H1 (cell line): ENCODE results near the gene NEBL. TPM values are rescaled to one million over a fixed set of nuclear protein-coding genes. Genes with fewer than 3 reads are reported as not detected.

Source experiments
- CBX5 ChIP-seq: fragments of 300-800, 300-1000 bp; sonication (generic); IDR thresholded peaks from 2 replicates; pipeline ENCODE4 v1.7.1; 2016; ENCODE audit warnings: antibody characterized with exemption, low read length, low read depth
- CHD7 ChIP-seq: fragments of 300-600 bp; sonication (generic); IDR thresholded peaks from 2 replicates; pipeline ENCODE4 v1.7.1; 2012; ENCODE audit warnings: low read length, moderate library complexity, mild to moderate bottlenecking, inconsistent platforms; ENCODE audit not compliant: insufficient replicate concordance
- CTCF ChIP-seq, 3 experiments: IDR thresholded peaks; 1 replicate in 2 of 3; 2 replicates in 1 of 3; pipeline versions ENCODE4 v1.5.1 to v1.6.1; 2011; ENCODE audit warnings: low read length in 3 of 3, mild to moderate bottlenecking in 3 of 3, inconsistent platforms in 2 of 3, low read depth in 1 of 3, moderate library complexity in 1 of 3; ENCODE audit not compliant: insufficient read depth in 1 of 3; ENCODE audit errors: control extremely low read depth in 1 of 3
- EP300 ChIP-seq, 2 experiments: IDR thresholded peaks; 1 replicate in 1 of 2; 2 replicates in 1 of 2; pipeline ENCODE4 v1.6.1; 2011 to 2012; ENCODE audit warnings: low read depth in 2 of 2, low read length in 2 of 2, mild to moderate bottlenecking in 2 of 2, borderline replicate concordance in 1 of 2, inconsistent platforms in 1 of 2, moderate library complexity in 1 of 2
- HDAC2 ChIP-seq, 2 experiments: fragments of 300-600 bp in 1 of 2; sonication (generic) in 1 of 2; IDR thresholded peaks; 2 replicates each; pipeline ENCODE4 v1.6.1; 2011 to 2012; ENCODE audit warnings: low read depth in 2 of 2, low read length in 2 of 2, mild to moderate bottlenecking in 2 of 2, moderate library complexity in 2 of 2, borderline replicate concordance in 1 of 2, inconsistent platforms in 1 of 2
- RBBP5 ChIP-seq: IDR thresholded peaks from 2 replicates; pipeline ENCODE4 v1.7.1; 2012; ENCODE audit warnings: low read depth, mild to moderate bottlenecking, inconsistent platforms, low read length, moderate library complexity, borderline replicate concordance
- polyA plus RNA-seq, 7 experiments: library from polyadenylated mRNA; depleted of rRNA in 3 of 7; stranded (reverse) in 5 of 7; unstranded in 2 of 7; fragments of >200 nt in 5 of 7; fragments of 200-250 nt in 2 of 7; gene quantifications; 1 replicate in 5 of 7; 2 replicates in 1 of 7; 4 replicates in 1 of 7; pipeline versions ENCODE4 v1.2.1 to v1.2.3, GENCODE V29; 2011 to 2013; ENCODE audit warnings: missing spikeins in 2 of 7, mixed read lengths in 2 of 7
- total RNA-seq: library from RNA; stranded (reverse); fragmentation: NEBNext Ultra II Directional; extraction: Animal tissue kit (Norgen Biotek cat#: 25700); gene quantifications from 2 replicates; pipeline ENCODE4 v1.2.1, GENCODE V29; 2021
- TF ChIP-seq, protein P1 (sequence below): IDR thresholded peaks from 2 replicates; pipeline ENCODE4 v1.6.1; 2011; ENCODE audit warnings: low read length, improper control_type of control experiment

Gene NEBL
- total and polyA plus RNA-seq, 2 of the 8 experiments (the other 6 are each of a cell fraction or from before 2014, with no cell fraction given): 7.5 to 10.5 TPM

- TF ChIP-seq CHD7 (no peak), HDAC2 (IDR thresholded peaks at IDR 0.05; ENCODE audit: borderline replicate concordance in 1 of 2, low read depth in 2 of 2, low read length in 2 of 2) (no peak), RBBP5 (no peak), CTCF (IDR thresholded peaks at IDR 0.05; ENCODE audit: control extremely low read depth in 1 of 3, insufficient read depth in 1 of 3, low read depth in 1 of 3, low read length in 3 of 3) (no peak), CBX5 (no peak), EP300 (IDR thresholded peaks at IDR 0.05; ENCODE audit: borderline replicate concordance in 1 of 2, low read depth in 2 of 2, low read length in 2 of 2) (no peak)
- TF ChIP-seq, protein P1, sequence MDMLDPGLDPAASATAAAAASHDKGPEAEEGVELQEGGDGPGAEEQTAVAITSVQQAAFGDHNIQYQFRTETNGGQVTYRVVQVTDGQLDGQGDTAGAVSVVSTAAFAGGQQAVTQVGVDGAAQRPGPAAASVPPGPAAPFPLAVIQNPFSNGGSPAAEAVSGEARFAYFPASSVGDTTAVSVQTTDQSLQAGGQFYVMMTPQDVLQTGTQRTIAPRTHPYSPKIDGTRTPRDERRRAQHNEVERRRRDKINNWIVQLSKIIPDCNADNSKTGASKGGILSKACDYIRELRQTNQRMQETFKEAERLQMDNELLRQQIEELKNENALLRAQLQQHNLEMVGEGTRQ: no peak
Measured at GRCh38 chr10:20863008-20863407, 34.1 kb downstream of the NEBL start (continued).
